ENCODE data around the gene RAB40C. TPM values are rescaled to one million over a fixed set of nuclear protein-coding genes. Genes with fewer than 3 reads are reported as not detected.

Gene RAB40C
- total RNA-seq, 1 experiment from 2014 or later: 22.5 TPM

GRCh38 chr16:662597-662996, 72.7 kb downstream of the RAB40C start (continued):
- no peak for TF ChIP-seq ZNF281 (CRISPR knock-in tag; IDR thresholded peaks at IDR 0.05)
- no peak for TF ChIP-seq E2F4 (CRISPR knock-in tag; IDR thresholded peaks at IDR 0.05; ENCODE audit: borderline replicate concordance, low read depth)
- no peak for TF ChIP-seq ATF6 (CRISPR knock-in tag; IDR thresholded peaks at IDR 0.05)
- TF ChIP-seq CREB1 (CRISPR knock-in tag; IDR thresholded peaks at IDR 0.05): no peak
- TF ChIP-seq NR2C2 (CRISPR knock-in tag; IDR thresholded peaks at IDR 0.05): no peak
- TF ChIP-seq GABPB1 (CRISPR knock-in tag; IDR thresholded peaks at IDR 0.05): no peak
- TF ChIP-seq ZNF138 (CRISPR knock-in tag; conservative IDR thresholded peaks at IDR 0.05): no peak

DNA sequence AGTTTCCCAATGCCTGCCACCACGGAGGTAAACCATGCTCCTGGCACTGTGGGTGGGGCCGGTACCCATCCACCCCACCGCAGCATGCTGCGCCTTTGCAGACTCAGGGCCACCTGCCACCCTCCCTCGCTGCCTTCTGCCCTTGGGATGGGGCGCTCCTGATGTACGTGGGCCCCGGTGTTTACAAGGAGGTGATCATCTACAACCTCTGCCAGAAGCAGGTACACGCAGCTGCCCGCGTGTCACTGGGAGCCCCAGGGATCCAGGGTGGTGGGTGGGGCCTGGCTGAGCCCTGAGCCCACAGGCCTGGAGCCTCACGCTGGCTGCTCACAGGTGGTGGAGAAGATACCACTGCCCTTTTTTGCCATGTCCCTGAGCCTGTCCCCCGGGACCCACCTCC, 76.7 kb downstream of the RAB40C start:
- ATAC-seq (no peak), DNase-seq (ENCODE audit: low spot score) (no peak)
- POLR2A ChIA-PET: interaction anchor here (1.0 kb wide), 1 partner anchor 15 kb away, joined by 3 read pairs; no protein-coding TSS in a partner anchor
- Mint-ChIP-seq H3K36me3 (peaks cover 7% of the 10 kb centered on the region), H3K27me3 (ENCODE audit: low read depth) (no peaks in the 10 kb centered on the region), H3K4me3 (no peak overlapping the region), H3K4me1 (no peaks in the 10 kb centered on the region), H3K9me3 (no peaks in the 10 kb centered on the region), H3K27ac (no peak overlapping the region)
- no peak for TF ChIP-seq CBFB (CRISPR knock-in tag; IDR thresholded peaks at IDR 0.05; ENCODE audit: low read depth)
- no peak for TF ChIP-seq KAT7 (CRISPR knock-in tag; IDR thresholded peaks at IDR 0.05; ENCODE audit: borderline replicate concordance)
- TF ChIP-seq CTCF (IDR thresholded peaks at IDR 0.05): no peak
- no peak for TF ChIP-seq ETV6 (CRISPR knock-in tag; IDR thresholded peaks at IDR 0.05)
- TF ChIP-seq, protein P1, sequence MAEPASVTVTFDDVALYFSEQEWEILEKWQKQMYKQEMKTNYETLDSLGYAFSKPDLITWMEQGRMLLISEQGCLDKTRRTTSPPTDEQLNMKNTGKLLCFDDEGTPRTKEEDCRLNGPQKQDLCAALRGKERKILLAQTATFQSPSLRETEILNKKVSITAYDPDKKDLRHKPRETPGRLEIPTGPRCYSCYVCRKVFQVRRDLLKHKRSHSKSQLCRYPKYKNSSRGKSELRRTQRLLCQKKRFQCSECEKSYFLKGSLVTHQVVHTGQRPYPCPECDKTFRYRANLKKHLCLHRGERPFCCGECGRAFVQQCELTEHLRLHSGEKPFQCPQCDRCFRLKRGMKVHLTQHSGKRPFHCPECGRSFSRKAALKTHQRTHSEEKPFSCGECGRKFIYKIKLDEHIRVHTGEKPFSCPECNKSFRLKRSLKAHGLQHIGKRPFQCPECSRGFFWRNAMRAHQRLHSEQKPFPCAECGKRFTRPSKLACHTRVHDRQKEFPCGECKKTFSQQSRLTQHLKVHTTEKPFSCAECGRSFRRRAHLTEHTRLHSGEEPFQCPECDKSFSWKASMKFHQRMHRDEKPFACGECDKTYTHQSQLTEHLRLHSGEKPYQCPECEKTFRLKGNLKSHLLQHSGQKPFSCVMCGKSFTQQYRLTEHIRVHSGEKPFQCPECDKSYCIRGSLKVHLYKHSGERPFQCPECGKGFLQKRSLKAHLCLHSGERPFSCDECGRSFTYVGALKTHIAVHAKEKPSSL (CRISPR knock-in tag; conservative IDR thresholded peaks at IDR 0.05): no peak
- no peak for TF ChIP-seq E2F1 (CRISPR knock-in tag; IDR thresholded peaks at IDR 0.05)
- no peak for TF ChIP-seq ZNF138 (CRISPR knock-in tag; conservative IDR thresholded peaks at IDR 0.05)
- CTCF ChIA-PET: interaction anchor here (1.6 to 3.0 kb wide), 2 partner anchors 18 to 76 kb away, joined by 5 to 16 read pairs; partner anchors contain the start of genes RAB40C and WDR90

All from WTC11 (cell line).